ENCODE data around the gene NKAIN2.
"Not testable (repeated sequence)": the region's sequence is repeated elsewhere in the genome, so short reads cannot be mapped to it uniquely, and the experiment has no call there.

Gene NKAIN2

GRCh38 chr6:123925842-123926399, 122.3 kb downstream of the NKAIN2 start:
- DNase-seq (ENCODE audit: insufficient read length, low spot score) (no peak), FAIRE-seq (no peak)
- no peak for TF ChIP-seq POLR2A (IDR thresholded peaks at IDR 0.05; ENCODE audit: low read depth, low read length)

GRCh38 chr6:123928529-123928928, 124.9 kb downstream of the NKAIN2 start:
- no peak for DNase-seq (ENCODE audit: insufficient read length, low spot score)
- TF ChIP-seq POLR2A (IDR thresholded peaks at IDR 0.05; ENCODE audit: low read depth, low read length): no peak
- FAIRE-seq: no peak

- DNase-seq (ENCODE audit: insufficient read length, low spot score) (no peak), FAIRE-seq (no peak)
- no peak for TF ChIP-seq POLR2A (IDR thresholded peaks at IDR 0.05; ENCODE audit: low read depth, low read length)
These were observed 128.3 kb downstream of the NKAIN2 start for GRCh38 chr6:123931928-123932327.

GRCh38 chr6:123940551-123940950, 136.9 kb downstream of the NKAIN2 start:
- no peak for FAIRE-seq
- no peak for DNase-seq (ENCODE audit: insufficient read length, low spot score)
- TF ChIP-seq POLR2A (IDR thresholded peaks at IDR 0.05; ENCODE audit: low read depth, low read length): no peak

- FAIRE-seq: no peak
- DNase-seq (ENCODE audit: insufficient read length, low spot score): no peak
- no peak for TF ChIP-seq POLR2A (IDR thresholded peaks at IDR 0.05; ENCODE audit: low read depth, low read length)
These were observed 138.2 kb downstream of the NKAIN2 start for GRCh38 chr6:123941855-123942254.

- no peak for FAIRE-seq
- no peak for DNase-seq (ENCODE audit: insufficient read length, low spot score)
- no peak for TF ChIP-seq POLR2A (IDR thresholded peaks at IDR 0.05; ENCODE audit: low read depth, low read length)
These were observed 141.7 kb downstream of the NKAIN2 start for GRCh38 chr6:123945386-123945785.

GRCh38 chr6:123953920-123954319, 150.3 kb downstream of the NKAIN2 start:
- DNase-seq (ENCODE audit: insufficient read length, low spot score) (no peak), FAIRE-seq (no peak)
- no peak for TF ChIP-seq POLR2A (IDR thresholded peaks at IDR 0.05; ENCODE audit: low read depth, low read length)

GRCh38 chr6:123956492-123957139, 153.0 kb downstream of the NKAIN2 start:
- no peak for TF ChIP-seq POLR2A (IDR thresholded peaks at IDR 0.05; ENCODE audit: low read depth, low read length)
- no peak for DNase-seq (ENCODE audit: insufficient read length, low spot score)
- FAIRE-seq: no peak

GRCh38 chr6:123962508-123962907, 158.8 kb downstream of the NKAIN2 start:
- DNase-seq (ENCODE audit: insufficient read length, low spot score) (no peak), FAIRE-seq (no peak)
- no peak for TF ChIP-seq POLR2A (IDR thresholded peaks at IDR 0.05; ENCODE audit: low read depth, low read length)

- TF ChIP-seq POLR2A (IDR thresholded peaks at IDR 0.05; ENCODE audit: low read depth, low read length): no peak
- FAIRE-seq (no peak), DNase-seq (ENCODE audit: insufficient read length, low spot score) (no peak)
These were observed 162.2 kb downstream of the NKAIN2 start for GRCh38 chr6:123965894-123966293.

GRCh38 chr6:123966618-123967017, 163.0 kb downstream of the NKAIN2 start:
- no peak for FAIRE-seq
- TF ChIP-seq POLR2A (IDR thresholded peaks at IDR 0.05; ENCODE audit: low read depth, low read length): no peak
- DNase-seq (ENCODE audit: insufficient read length, low spot score): no peak

GRCh38 chr6:123967905-123968304, 164.2 kb downstream of the NKAIN2 start:
- FAIRE-seq (no peak), DNase-seq (ENCODE audit: insufficient read length, low spot score) (no peak)
- TF ChIP-seq POLR2A (IDR thresholded peaks at IDR 0.05; ENCODE audit: low read depth, low read length): no peak

- DNase-seq (ENCODE audit: insufficient read length, low spot score) (no peak), FAIRE-seq (no peak)
- TF ChIP-seq POLR2A (IDR thresholded peaks at IDR 0.05; ENCODE audit: low read depth, low read length): no peak
These were observed 169.1 kb downstream of the NKAIN2 start for GRCh38 chr6:123972600-123973294.

GRCh38 chr6:123980311-123980710, 176.6 kb downstream of the NKAIN2 start:
- no peak for FAIRE-seq
- no peak for DNase-seq (ENCODE audit: insufficient read length, low spot score)
- no peak for TF ChIP-seq POLR2A (IDR thresholded peaks at IDR 0.05; ENCODE audit: low read depth, low read length)

GRCh38 chr6:123986938-123987337, 183.3 kb downstream of the NKAIN2 start:
- TF ChIP-seq POLR2A (IDR thresholded peaks at IDR 0.05; ENCODE audit: low read depth, low read length): no peak
- FAIRE-seq: no peak
- no peak for DNase-seq (ENCODE audit: insufficient read length, low spot score)

GRCh38 chr6:123989918-123990317, 186.3 kb downstream of the NKAIN2 start:
- not testable (repeated sequence) for FAIRE-seq; DNase-seq (ENCODE audit: insufficient read length, low spot score)
